Immature natural killer cell (primary cell): ENCODE measurements around the gene MAP3K10. TPM values are rescaled to one million over a fixed set of nuclear protein-coding genes. Genes with fewer than 3 reads are reported as not detected.

Experiments
- DNase-seq, 3 donors: peaks; one replicate each; pipeline ENCODE4 v3.0.0; 2022; ENCODE audit warnings: mixed read lengths in 1 of 3
- H3K27ac Mint-ChIP-seq, 6 donors: one replicate each; pipeline ENCODE4 v1.8.0; 2020; ENCODE audit warnings: mixed read lengths in 6 of 6, mild to moderate bottlenecking in 5 of 6, inconsistent platforms in 4 of 6, moderate library complexity in 3 of 6
- H3K27me3 Mint-ChIP-seq, 3 donors: one replicate each; pipeline ENCODE4 v1.8.0; 2020 to 2021; ENCODE audit warnings: low read depth in 3 of 3, mild to moderate bottlenecking in 3 of 3, mixed read lengths in 3 of 3, moderate library complexity in 3 of 3, inconsistent platforms in 1 of 3
- H3K36me3 Mint-ChIP-seq, 3 donors: one replicate each; pipeline ENCODE4 v1.8.0; 2020; ENCODE audit warnings: mixed read lengths in 3 of 3, inconsistent platforms in 2 of 3, mild to moderate bottlenecking in 2 of 3
- H3K4me1 Mint-ChIP-seq, 2 donors: one replicate each; pipeline ENCODE4 v1.8.0; 2020; ENCODE audit warnings: inconsistent platforms in 2 of 2, mild to moderate bottlenecking in 2 of 2, mixed read lengths in 2 of 2, moderate library complexity in 1 of 2
- H3K4me3 Mint-ChIP-seq, 5 donors: one replicate each; pipeline ENCODE4 v1.8.0; 2020; ENCODE audit warnings: mild to moderate bottlenecking in 5 of 5, mixed read lengths in 5 of 5, inconsistent platforms in 3 of 5, moderate library complexity in 3 of 5
- H3K9me3 Mint-ChIP-seq, 6 donors: one replicate each; pipeline ENCODE4 v1.8.0; 2020; ENCODE audit warnings: mild to moderate bottlenecking in 6 of 6, mixed read lengths in 6 of 6, inconsistent platforms in 4 of 6, moderate library complexity in 3 of 6
- polyA plus RNA-seq, 3 donors: library from polyadenylated mRNA; unstranded; fragments of 300-500 nt; fragmentation: Illumina TruSeq; gene quantifications; one replicate each; pipeline ENCODE4 v1.2.3, GENCODE V29; 2021

Gene MAP3K10
- polyA plus RNA-seq, 3 donors from 2014 or later, result 0.36 to 0.42 TPM; not detected in 1

DNA sequence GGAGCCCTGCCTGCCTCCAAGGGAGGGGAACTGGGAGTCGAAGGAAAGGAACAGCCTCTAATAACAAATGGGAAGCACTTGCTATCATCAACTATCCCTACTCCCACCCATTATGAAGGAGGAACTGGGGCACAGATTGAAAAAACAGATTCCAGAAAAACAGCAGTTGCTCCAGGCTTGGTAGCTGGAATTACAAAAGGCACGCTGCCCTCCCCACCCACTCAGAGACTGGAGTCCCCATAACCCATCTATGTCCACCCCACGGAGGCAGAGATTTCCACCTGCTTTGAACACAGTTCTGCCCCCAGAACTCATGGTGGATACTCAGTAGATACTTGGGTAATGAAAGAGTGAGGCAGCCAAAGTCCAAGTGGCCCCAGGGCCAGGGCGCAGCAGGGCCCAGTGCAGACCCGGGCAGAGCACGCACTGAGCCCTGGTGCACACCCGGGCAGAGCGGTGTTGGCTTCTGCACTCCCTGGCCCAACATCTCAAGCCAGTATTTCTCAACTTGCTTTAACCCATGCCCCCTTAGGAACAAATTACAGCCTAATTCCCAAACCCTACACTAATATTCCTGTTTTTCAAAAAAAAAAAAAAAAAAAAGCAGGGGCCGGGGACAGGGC is 54.4 kb downstream of the MAP3K10 start:
- Mint-ChIP-seq H3K36me3 (peaks cover 0 to 8% (median 4%) of the 10 kb centered on the region in 3 donors), H3K27ac (peak overlapping the region in 1 of 6 donors; percentile 56), H3K27me3 (peaks cover 0 to 4% (median 0%) of the 10 kb centered on the region in 3 donors), H3K4me1 (peaks cover 13 to 44% of the 10 kb centered on the region in 2 donors), H3K9me3 (no peaks in the 10 kb centered on the region), H3K4me3 (no peak overlapping the region)
- no peak for DNase-seq

DNA sequence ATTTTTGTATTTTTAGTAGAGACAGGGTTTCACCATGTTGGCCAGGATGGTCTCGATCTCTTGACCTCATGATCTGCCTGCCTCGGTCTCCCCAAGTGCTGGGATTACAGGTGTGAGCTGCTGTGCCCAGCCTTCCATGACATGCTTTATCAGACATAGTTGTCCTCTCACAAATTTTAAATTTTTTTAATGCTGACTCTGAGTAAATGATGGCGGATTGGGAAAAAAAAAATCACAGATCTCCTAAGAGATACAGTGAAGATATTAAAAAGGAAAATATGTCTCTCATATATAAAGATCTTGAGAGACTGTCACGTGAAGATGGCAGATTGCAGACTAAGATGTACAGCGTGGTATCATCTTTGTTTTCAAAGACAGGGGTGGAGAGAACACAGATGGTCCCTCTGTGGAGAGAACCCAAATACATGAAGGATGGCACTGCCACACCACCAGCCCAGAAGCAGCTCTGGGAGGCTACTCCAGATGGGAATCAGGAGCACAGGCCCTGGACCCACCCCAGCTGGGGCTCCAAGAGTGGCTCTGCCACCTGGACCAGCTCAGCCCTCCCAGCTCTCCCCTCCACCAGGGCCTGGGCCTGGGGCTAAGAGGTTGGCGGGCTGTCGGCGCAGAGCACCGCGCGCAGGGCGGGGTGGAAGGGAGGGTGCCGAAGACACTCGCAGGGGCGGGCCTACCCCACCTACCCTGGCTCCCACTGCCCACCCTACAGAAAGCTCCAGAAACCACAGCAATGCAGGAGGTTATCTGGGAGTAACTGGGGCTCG is 55.3 kb downstream of the MAP3K10 start:
- Mint-ChIP-seq H3K27me3 (peaks cover 0 to 1% (median 0%) of the 10 kb centered on the region in 3 donors), H3K4me1 (peaks cover 16 to 50% of the 10 kb centered on the region in 2 donors), H3K36me3 (peaks cover 2 to 4% (median 4%) of the 10 kb centered on the region in 3 donors), H3K4me3 (no peak overlapping the region), H3K27ac (peak overlapping the region in 2 of 6 donors; percentile 8 to 18), H3K9me3 (no peaks in the 10 kb centered on the region)
- DNase-seq, result no peak

DNA sequence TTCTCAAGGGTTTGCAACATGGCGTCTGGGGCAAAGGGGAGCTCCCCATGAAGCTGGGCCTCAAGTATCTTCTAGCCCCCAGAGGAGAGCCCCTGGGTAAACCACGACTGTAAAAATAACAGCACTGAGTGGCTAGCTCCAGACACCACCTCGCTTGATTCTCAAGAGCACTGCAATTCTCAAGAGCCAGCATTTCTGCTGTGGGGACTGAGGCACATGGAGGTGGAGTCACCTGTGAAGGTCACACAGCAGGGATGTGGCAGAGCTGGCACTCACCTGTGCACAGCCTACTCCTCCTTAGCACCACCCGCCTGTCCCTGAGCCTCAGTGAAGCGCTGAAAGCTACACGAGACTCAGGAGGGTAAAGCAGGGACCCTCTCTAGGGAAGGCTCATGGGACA is 56.0 kb downstream of the MAP3K10 start:
- H3K27me3 Mint-ChIP-seq, result peaks cover 0 to 1% (median 0%) of the 10 kb centered on the region in 3 donors
- H3K4me1 Mint-ChIP-seq, result peaks cover 19 to 57% of the 10 kb centered on the region in 2 donors
- H3K36me3 Mint-ChIP-seq, result peaks cover 4% of the 10 kb centered on the region in 3 donors

DNA sequence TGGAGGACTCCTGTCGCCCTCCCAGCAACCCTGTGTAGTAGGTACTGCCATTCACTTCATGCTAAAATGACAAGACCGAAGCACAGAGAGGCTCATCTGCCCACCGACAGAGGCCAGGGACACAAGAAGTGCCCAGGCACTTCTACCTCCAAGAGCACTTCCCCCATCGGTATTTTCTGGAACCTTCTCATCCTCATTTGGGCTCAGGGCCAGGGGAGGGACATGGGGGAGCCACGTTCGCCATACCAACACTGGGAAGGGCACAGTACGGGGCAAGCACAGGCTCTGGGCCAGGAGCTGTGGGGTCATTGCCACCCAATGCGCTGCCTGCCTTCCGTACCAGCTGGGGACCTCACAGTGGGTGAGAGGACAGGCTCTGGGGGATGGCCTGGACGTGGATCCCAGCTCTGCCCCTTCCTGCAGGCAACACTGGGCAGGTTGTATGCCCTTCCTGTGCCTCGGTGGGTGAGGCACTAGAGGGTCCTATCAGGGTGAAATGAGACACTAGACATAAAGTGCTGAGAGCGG is 56.6 kb downstream of the MAP3K10 start:
- Mint-ChIP-seq H3K9me3 (no peaks in the 10 kb centered on the region), H3K4me3 (no peak overlapping the region), H3K27ac (peak overlapping the region in 2 of 6 donors; percentile 35 to 36), H3K36me3 (peaks cover 4 to 9% (median 4%) of the 10 kb centered on the region in 3 donors), H3K4me1 (peaks cover 24 to 63% of the 10 kb centered on the region in 2 donors), H3K27me3 (peaks cover 0 to 1% (median 0%) of the 10 kb centered on the region in 3 donors)
- no peak for DNase-seq

More for the DNA sequence above, 56.0 kb downstream of the MAP3K10 start:
- peak overlapping the region in 1 of 6 donors; percentile 35 for H3K27ac Mint-ChIP-seq
- no peak for DNase-seq
- no peak overlapping the region for H3K4me3 Mint-ChIP-seq
- no peaks in the 10 kb centered on the region for H3K9me3 Mint-ChIP-seq

DNA sequence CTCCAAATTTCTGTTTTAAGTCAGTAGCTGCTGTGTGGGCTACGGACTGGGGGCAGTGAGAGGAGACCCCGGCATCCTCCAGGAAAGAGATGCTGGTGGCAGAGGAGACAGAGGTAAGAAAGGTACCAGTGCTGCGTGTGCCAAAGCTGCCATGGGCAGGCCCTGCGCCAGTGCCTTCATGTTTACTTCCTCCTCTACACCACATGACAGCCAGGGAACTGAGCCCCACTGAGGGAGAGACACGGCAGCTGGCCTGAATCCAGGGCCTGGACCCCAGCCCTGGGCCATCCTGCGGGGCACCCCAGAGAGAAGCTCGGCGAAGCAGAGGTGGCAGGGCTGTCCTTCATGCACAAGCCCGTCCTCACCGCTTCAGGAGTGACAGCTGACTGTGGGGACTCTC is 58.0 kb downstream of the MAP3K10 start:
- Mint-ChIP-seq H3K27ac (peak overlapping the region in 1 of 6 donors; percentile 76), H3K4me3 (no peak overlapping the region), H3K9me3 (no peaks in the 10 kb centered on the region), H3K27me3 (peaks cover 0 to 3% (median 0%) of the 10 kb centered on the region in 3 donors), H3K4me1 (peaks cover 27 to 75% of the 10 kb centered on the region in 2 donors), H3K36me3 (peaks cover 4 to 21% (median 4%) of the 10 kb centered on the region in 3 donors)
- no peak for DNase-seq

DNA sequence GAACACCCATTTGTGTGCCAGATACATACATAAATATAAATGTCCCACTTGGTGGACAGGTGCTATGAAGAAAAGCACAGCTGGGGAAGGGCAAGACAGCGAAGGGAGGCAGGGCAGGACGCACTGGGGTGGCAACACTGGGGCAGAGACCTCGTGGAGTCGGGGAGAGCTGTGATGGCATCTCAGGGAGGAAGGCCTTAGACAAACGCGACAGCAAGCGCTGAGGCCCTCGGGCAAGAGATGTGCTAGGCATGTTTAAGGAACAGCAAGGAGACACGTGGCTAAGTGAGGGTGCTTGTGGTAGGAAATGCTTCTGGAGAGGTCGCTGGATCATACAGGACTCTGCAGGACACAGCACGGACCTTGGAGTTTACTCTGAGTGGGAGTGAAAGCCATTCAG is 58.6 kb downstream of the MAP3K10 start:
- DNase-seq, result no peak
- Mint-ChIP-seq H3K27me3 (peaks cover 0 to 3% (median 0%) of the 10 kb centered on the region in 3 donors), H3K4me1 (peaks cover 27 to 69% of the 10 kb centered on the region in 2 donors), H3K36me3 (peaks cover 4 to 23% (median 6%) of the 10 kb centered on the region in 3 donors), H3K9me3 (no peaks in the 10 kb centered on the region), H3K27ac (peak overlapping the region in 3 of 6 donors; percentile 40 to 76 (median 40)), H3K4me3 (no peak overlapping the region)

DNA sequence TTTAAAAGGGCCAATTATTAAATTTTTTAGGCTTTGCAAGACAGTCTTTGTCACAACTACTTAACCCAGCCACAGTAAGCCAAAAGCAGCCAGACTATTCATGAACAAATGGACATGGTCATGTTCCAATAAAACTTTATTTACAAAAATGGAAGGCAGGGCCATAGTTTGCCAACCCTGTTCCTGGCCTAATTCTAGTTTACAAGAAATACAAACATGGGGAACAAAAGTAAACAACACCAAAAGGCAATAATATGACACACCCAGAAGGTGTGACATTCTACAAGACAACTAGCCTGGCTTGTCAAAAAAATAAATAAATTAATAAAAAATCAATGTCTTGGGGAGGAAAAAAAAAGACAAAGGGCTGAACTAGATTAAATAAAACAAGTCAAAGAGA is 60.0 kb downstream of the MAP3K10 start:
- Mint-ChIP-seq H3K27ac (peak overlapping the region in 3 of 6 donors; percentile 13 to 33 (median 30)), H3K4me1 (peaks cover 27 to 67% of the 10 kb centered on the region in 2 donors), H3K27me3 (peaks cover 0 to 3% (median 1%) of the 10 kb centered on the region in 3 donors), H3K36me3 (peaks cover 12 to 34% (median 17%) of the 10 kb centered on the region in 3 donors), H3K4me3 (no peak overlapping the region), H3K9me3 (no peaks in the 10 kb centered on the region)
- no peak for DNase-seq

DNA sequence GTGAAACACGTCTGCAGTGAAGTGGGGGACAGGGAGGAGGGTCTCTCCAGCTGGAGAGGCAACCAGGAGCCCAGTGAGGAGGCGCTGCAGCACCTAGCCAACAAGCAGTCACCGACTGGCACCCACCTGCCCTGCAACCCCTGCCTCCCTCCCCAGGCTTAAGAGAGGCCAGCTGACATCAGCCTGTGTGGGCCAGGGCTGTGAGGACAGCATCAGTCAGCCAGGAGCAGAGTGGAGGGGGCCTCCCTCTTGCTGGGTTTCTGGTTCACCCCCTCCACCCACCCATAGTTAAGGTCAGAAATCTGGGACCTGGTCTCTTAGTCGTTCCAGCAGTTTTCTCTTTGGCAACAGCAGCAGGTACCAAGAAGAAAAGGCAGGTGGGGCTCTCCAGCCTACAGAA is 60.8 kb downstream of the MAP3K10 start:
- Mint-ChIP-seq H3K4me1 (peaks cover 30 to 64% of the 10 kb centered on the region in 2 donors), H3K4me3 (no peak overlapping the region), H3K36me3 (peaks cover 12 to 34% (median 17%) of the 10 kb centered on the region in 3 donors), H3K27me3 (peaks cover 0 to 3% (median 1%) of the 10 kb centered on the region in 3 donors), H3K27ac (peak overlapping the region in 5 of 6 donors; percentile 9 to 76 (median 33)), H3K9me3 (no peaks in the 10 kb centered on the region)
- no peak for DNase-seq

DNA sequence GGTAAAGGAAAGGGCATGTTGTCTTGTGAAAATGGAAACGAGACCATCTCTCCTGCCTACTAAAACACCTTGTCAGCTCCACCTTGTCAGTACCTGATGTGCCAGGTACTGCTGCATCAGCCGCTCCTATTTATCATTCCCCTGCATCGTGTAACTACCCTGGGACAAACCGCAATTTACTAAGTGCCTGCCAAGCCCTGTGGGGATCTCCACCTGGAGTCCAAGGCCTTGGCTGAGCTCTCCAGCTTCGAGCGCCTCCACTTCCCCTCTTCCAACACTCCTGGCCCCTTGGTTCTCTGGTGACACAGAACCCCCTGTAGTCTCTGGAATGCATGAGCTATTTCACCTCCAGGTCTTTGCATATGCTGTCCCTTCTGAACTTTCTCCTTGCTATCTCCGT is 61.2 kb downstream of the MAP3K10 start:
- H3K4me3 Mint-ChIP-seq, result no peak overlapping the region
- no peaks in the 10 kb centered on the region for H3K9me3 Mint-ChIP-seq
- peaks cover 31 to 65% of the 10 kb centered on the region in 2 donors for H3K4me1 Mint-ChIP-seq
- H3K27ac Mint-ChIP-seq, result peak overlapping the region in 5 of 6 donors; percentile 9 to 76 (median 16)
- peaks cover 0 to 3% (median 1%) of the 10 kb centered on the region in 3 donors for H3K27me3 Mint-ChIP-seq
- peaks cover 13 to 34% (median 17%) of the 10 kb centered on the region in 3 donors for H3K36me3 Mint-ChIP-seq
- DNase-seq, result no peak

DNA sequence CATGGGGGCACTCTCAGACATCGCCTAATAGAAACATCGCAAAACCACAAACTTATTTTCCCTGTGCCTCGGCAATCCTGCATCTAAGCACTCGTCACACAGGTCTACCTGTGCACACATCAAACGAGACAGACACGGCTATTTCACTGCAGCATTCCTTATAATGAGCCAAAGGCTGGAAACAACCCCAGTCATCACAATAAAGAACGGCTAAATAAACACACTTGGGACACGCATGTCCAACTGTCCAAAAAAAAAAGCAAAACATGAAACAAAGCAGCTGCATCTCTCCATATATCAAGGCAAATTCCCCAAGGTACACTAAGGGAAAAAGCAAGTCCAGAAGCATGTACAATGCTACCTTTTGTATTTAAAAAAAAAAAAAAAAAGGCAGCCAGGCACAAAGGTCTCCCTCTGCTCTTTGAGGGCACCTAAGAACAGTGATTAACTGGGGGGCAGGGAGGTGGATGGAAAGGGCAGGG is 62.4 kb downstream of the MAP3K10 start:
- H3K27me3 Mint-ChIP-seq, result peaks cover 0 to 3% (median 1%) of the 10 kb centered on the region in 3 donors
- peak overlapping the region in 1 of 6 donors; percentile 33 for H3K27ac Mint-ChIP-seq
- H3K36me3 Mint-ChIP-seq, result peaks cover 15 to 34% (median 17%) of the 10 kb centered on the region in 3 donors
- no peaks in the 10 kb centered on the region for H3K9me3 Mint-ChIP-seq
- no peak for DNase-seq
- H3K4me3 Mint-ChIP-seq, result no peak overlapping the region
- H3K4me1 Mint-ChIP-seq, result peaks cover 30 to 62% of the 10 kb centered on the region in 2 donors

DNA sequence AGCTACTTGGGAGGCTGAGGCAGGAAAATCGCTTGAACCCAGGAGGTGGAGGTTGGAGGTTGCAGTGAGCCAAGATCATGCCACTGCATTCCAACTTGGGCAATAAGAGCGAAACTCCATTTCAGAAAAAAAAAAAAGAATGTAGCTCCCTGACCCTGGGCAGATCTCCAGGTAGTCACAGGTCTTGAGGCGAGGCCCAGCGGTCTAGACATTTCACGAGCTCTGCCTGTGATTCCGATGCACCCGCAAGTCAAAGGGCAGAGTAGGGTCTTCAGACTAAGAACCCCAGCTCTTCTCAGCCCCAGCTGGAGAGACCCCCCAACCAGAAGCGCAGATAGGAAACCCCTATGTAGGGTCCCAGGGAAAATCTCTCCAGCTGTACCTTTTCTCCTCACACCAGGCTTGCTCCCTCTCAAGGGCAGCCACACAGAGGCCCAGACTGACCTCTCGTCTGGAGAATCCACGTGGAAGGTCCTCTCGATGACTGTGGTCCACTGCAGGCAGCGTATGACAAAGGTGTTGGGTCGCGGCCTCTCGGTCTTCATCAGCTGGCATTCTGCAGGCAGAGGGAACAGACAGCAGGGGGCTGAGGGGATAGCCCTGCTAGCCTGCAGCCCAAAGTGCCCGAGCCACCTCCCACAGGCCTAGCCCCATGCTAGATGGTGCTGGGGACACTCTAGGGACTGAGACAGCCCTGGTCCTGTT is 63.6 kb downstream of the MAP3K10 start:
- H3K27ac Mint-ChIP-seq, result no peak overlapping the region
- peaks cover 0 to 3% (median 1%) of the 10 kb centered on the region in 3 donors for H3K27me3 Mint-ChIP-seq
- H3K4me3 Mint-ChIP-seq, result no peak overlapping the region
- H3K9me3 Mint-ChIP-seq, result no peaks in the 10 kb centered on the region
- no peak for DNase-seq
- peaks cover 36 to 69% of the 10 kb centered on the region in 2 donors for H3K4me1 Mint-ChIP-seq
- peaks cover 13 to 30% (median 15%) of the 10 kb centered on the region in 3 donors for H3K36me3 Mint-ChIP-seq

DNA sequence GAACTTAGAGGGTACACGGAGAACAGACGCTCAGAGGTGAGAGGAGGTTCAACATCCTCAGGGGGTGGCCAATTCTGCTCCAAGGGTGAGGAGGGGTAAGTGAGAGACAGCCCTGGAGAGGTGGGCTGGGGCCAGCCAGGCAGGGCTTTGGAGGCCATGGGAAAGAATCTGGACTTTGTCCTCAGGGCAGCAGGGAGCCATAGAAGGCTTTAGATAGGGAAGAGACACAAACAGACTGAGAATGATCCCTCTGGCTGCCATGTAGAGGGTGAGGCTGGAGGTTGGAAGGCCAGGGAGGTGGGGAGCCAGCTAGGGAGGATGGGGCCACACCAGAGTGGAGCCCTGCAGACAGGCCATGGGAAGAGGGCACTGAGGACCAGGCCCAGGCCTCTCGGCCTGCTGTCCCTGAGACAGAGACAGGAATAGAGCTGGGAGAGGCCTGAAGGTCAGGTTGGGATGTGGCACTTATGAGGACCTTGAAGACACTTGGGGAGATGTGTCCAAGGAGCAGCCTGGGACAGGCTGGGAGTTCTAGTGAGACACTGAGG is 64.5 kb downstream of the MAP3K10 start:
- Mint-ChIP-seq H3K36me3 (peaks cover 13 to 30% (median 15%) of the 10 kb centered on the region in 3 donors), H3K9me3 (no peaks in the 10 kb centered on the region), H3K27ac (peak overlapping the region in 4 of 6 donors; percentile 23 to 50 (median 34))

DNA sequence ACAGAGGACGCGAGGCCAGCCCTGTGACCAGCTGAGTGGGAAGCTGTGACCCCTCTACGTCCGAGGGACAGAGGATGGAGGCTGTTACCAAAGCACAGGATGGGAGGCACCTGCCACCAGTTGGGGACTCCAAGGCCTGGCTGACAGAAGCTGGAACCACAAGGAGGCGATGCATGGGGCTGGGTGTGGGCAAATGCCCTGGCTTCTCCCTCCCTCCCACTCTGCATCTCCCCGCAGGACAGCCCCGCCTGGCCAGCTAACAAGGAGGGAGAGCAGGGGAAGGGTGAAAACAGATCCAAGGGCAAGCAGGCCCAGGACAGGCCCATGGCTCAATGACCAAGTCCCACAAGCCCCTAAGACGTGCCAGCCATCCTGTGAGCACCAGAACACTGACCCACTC is 65.3 kb downstream of the MAP3K10 start:
- Mint-ChIP-seq H3K4me3 (no peak overlapping the region), H3K36me3 (peaks cover 13 to 30% (median 13%) of the 10 kb centered on the region in 3 donors), H3K27ac (peak overlapping the region in 1 of 6 donors; percentile 23)

More for the DNA sequence above, 64.5 kb downstream of the MAP3K10 start:
- peaks cover 0 to 1% (median 1%) of the 10 kb centered on the region in 3 donors for H3K27me3 Mint-ChIP-seq
- peaks cover 35 to 65% of the 10 kb centered on the region in 2 donors for H3K4me1 Mint-ChIP-seq
- DNase-seq, result no peak
- H3K4me3 Mint-ChIP-seq, result no peak overlapping the region

More for the DNA sequence above, 65.3 kb downstream of the MAP3K10 start:
- no peak for DNase-seq
- no peaks in the 10 kb centered on the region for H3K9me3 Mint-ChIP-seq
- peaks cover 32 to 63% of the 10 kb centered on the region in 2 donors for H3K4me1 Mint-ChIP-seq
- peaks cover 0 to 1% (median 1%) of the 10 kb centered on the region in 3 donors for H3K27me3 Mint-ChIP-seq
